HCT116 (cell line): Measurements from ENCODE around the gene PTGIR. TPM values are rescaled to one million over a fixed set of nuclear protein-coding genes. Genes with fewer than 3 reads are reported as not detected.

Experiments
- ATAC-seq: fragments of 200-7000 bp; cut with Tn5 transposase; 2 replicates; pipeline ENCODE4 v1.9.1; 2020; ENCODE audit warnings: mild to moderate bottlenecking, moderate library complexity
- BruUV-seq: library from RNA; stranded (reverse); fragments of 400-500 nt; replicated peaks from 2 replicates; lab custom pipeline; 2021; lab: Mats Ljungman, UMichigan
- CTCF ChIA-PET: fragments of 300-600 bp; sonication (Branson Sonifier 250); formaldehyde crosslinking; loops from one replicate; lab custom pipeline; 2021; ENCODE audit warnings: antibody characterized with exemption; lab: Charles Lee
- POLR2A ChIA-PET: fragments of 300-600, 350-600 bp; sonication (Branson Sonifier 250); formaldehyde crosslinking; loops from one replicate; lab custom pipeline; 2021; ENCODE audit warnings: antibody characterized with exemption; lab: Charles Lee
- RAD21 ChIA-PET, 2 experiments: fragments of 300-600 bp; sonication (Branson Sonifier 250); formaldehyde crosslinking; loops; one replicate each; lab custom pipeline; 2023; ENCODE audit warnings: low total read pairs in 2 of 2; ENCODE audit not compliant: uncharacterized antibody in 2 of 2, unreplicated experiment in 2 of 2, low non-redundant PET in 1 of 2; lab: Charles Lee
- DNase-seq: peaks from one replicate; pipeline ENCODE4 v3.0.0-alpha.2; 2010; ENCODE audit warnings: low read depth, low spot score
- H2AFZ ChIP-seq: fragments of 200-600 bp; shearing (Covaris generic), sonication (generic); 2 replicates; pipeline ENCODE4 v1.6.1; 2017; ENCODE audit warnings: low read depth, mixed run types, mixed read lengths, antibody characterized with exemption, low read length; ENCODE audit not compliant: poor library complexity, severe bottlenecking
- H3K27ac ChIP-seq: 2 replicates; pipeline ENCODE4 v1.5.1; 2012; ENCODE audit warnings: low read depth, low read length
- H3K27me3 ChIP-seq: fragments of 200-600 bp; sonication (generic); 2 replicates; pipeline ENCODE4 v1.6.1; 2016; ENCODE audit warnings: mixed run types, low read length, mixed read lengths; ENCODE audit not compliant: insufficient read depth
- H3K36me3 ChIP-seq, 2 experiments: fragments of 200-500 bp in 1 of 2; fragments of 200-600 bp in 1 of 2; sonication (Bioruptor generic) in 1 of 2; sonication (generic) in 1 of 2; 2 replicates each; pipeline versions ENCODE4 v1.5.1 to v1.6.1; 2014 to 2016; ENCODE audit warnings: low read length in 2 of 2, inconsistent platforms in 1 of 2, mixed read lengths in 1 of 2, mixed run types in 1 of 2; ENCODE audit not compliant: insufficient read depth in 2 of 2, control insufficient read depth in 1 of 2
- H3K4me1 ChIP-seq, 2 experiments: fragments of 200-600 bp in 1 of 2; sonication (generic) in 1 of 2; 2 replicates each; pipeline versions ENCODE4 v1.5.1 to v1.6.1; 2012 to 2017; ENCODE audit warnings: low read length in 2 of 2, inconsistent platforms in 1 of 2, mild to moderate bottlenecking in 1 of 2, mixed read lengths in 1 of 2, mixed run types in 1 of 2, moderate library complexity in 1 of 2; ENCODE audit not compliant: insufficient read depth in 2 of 2, control insufficient read depth in 1 of 2
- H3K4me2 ChIP-seq: fragments of 200-600 bp; sonication (generic); 2 replicates; pipeline ENCODE4 v1.6.1; 2017; ENCODE audit warnings: mixed run types, low read length, mixed read lengths
- H3K4me3 ChIP-seq, 2 experiments: fragments of 200-600 bp in 1 of 2; sonication (generic) in 1 of 2; replicated peaks in 1 of 2; 2 replicates each; pipeline ENCODE4 v1.5.1; 2011 to 2016; ENCODE audit warnings: low read length in 2 of 2, control low read depth in 1 of 2, low read depth in 1 of 2, mild to moderate bottlenecking in 1 of 2, mixed read lengths in 1 of 2, mixed run types in 1 of 2
- H3K79me2 ChIP-seq: fragments of 200-600 bp; sonication (generic); 2 replicates; pipeline ENCODE4 v1.6.1; 2017; ENCODE audit warnings: mild to moderate bottlenecking, mixed run types, low read length, moderate library complexity, mixed read lengths; ENCODE audit not compliant: insufficient read depth
- H3K9ac ChIP-seq: fragments of 200-600 bp; sonication (generic); 2 replicates; pipeline ENCODE4 v1.6.1; 2016; ENCODE audit warnings: low read length, mixed read lengths
- H3K9me2 ChIP-seq: fragments of 200-600 bp; sonication (generic), shearing (Covaris generic); 2 replicates; pipeline ENCODE4 v1.6.1; 2017; ENCODE audit warnings: mixed run types, mild to moderate bottlenecking, moderate library complexity; ENCODE audit not compliant: insufficient read depth
- H3K9me3 ChIP-seq, 2 experiments: fragments of 200-500 bp in 1 of 2; fragments of 200-600 bp in 1 of 2; sonication (Bioruptor generic) in 1 of 2; sonication (generic) in 1 of 2; 2 replicates each; pipeline ENCODE4 v1.6.1; 2014 to 2017; ENCODE audit warnings: low read length in 2 of 2, mixed read lengths in 2 of 2, inconsistent platforms in 1 of 2, low read depth in 1 of 2, mild to moderate bottlenecking in 1 of 2, mixed run types in 1 of 2, moderate library complexity in 1 of 2; ENCODE audit not compliant: control insufficient read depth in 1 of 2, insufficient read depth in 1 of 2
- H4K20me1 ChIP-seq: fragments of 200-600 bp; sonication (generic), shearing (Covaris generic); 2 replicates; pipeline ENCODE4 v1.6.1; 2017; ENCODE audit warnings: mixed run types, mild to moderate bottlenecking, moderate library complexity; ENCODE audit not compliant: insufficient read depth
- ATF3 ChIP-seq: IDR thresholded peaks from 2 replicates; pipeline ENCODE4 v1.6.1; 2012
- CTCF ChIP-seq, 3 experiments: fragments of 200-600 bp in 1 of 3; sonication (generic) in 1 of 3; IDR thresholded peaks in 2 of 3; conservative IDR thresholded peaks in 1 of 3; 2 replicates each; pipeline ENCODE4 v1.5.1; 2012 to 2017; ENCODE audit warnings: low read depth in 2 of 3, low read length in 2 of 3, antibody characterized with exemption in 1 of 3, borderline replicate concordance in 1 of 3, control low read depth in 1 of 3, mild to moderate bottlenecking in 1 of 3, mixed read lengths in 1 of 3, mixed run types in 1 of 3, moderate library complexity in 1 of 3; ENCODE audit not compliant: insufficient read depth in 1 of 3
- EGR1 ChIP-seq: IDR thresholded peaks from 2 replicates; pipeline ENCODE4 v1.6.1; 2012; ENCODE audit warnings: low read depth
- ELF1 ChIP-seq: IDR thresholded peaks from 2 replicates; pipeline ENCODE4 v1.6.1; 2012; ENCODE audit warnings: low read depth, borderline replicate concordance
- EZH2phosphoT487 ChIP-seq: fragments of 200-600 bp; IDR thresholded peaks from 2 replicates; pipeline ENCODE4 v1.6.1; 2018; ENCODE audit warnings: antibody characterized with exemption, borderline replicate concordance
- FOSL1 ChIP-seq: IDR thresholded peaks from 2 replicates; pipeline ENCODE4 v1.6.1; 2012; ENCODE audit warnings: low read depth
- JUND ChIP-seq: IDR thresholded peaks from 2 replicates; pipeline ENCODE4 v1.6.1; 2012
- POLR2A ChIP-seq: IDR thresholded peaks from 2 replicates; pipeline ENCODE4 v1.7.0; 2011; ENCODE audit warnings: borderline replicate concordance; ENCODE audit not compliant: insufficient read depth, insufficient read length; ENCODE audit errors: extremely low read depth
- POLR2AphosphoS5 ChIP-seq: IDR thresholded peaks from 2 replicates; pipeline ENCODE4 v1.6.1; 2011; ENCODE audit warnings: mild to moderate bottlenecking, low read depth, low read length, moderate library complexity
- REST ChIP-seq: IDR thresholded peaks from 2 replicates; pipeline ENCODE4 v1.6.1; 2012; ENCODE audit warnings: low read depth
- SIN3A ChIP-seq: IDR thresholded peaks from 2 replicates; pipeline ENCODE4 v1.6.1; 2012; ENCODE audit warnings: low read depth
- YY1 ChIP-seq: IDR thresholded peaks from 2 replicates; pipeline ENCODE4 v1.6.1; 2011; ENCODE audit warnings: low read length, low read depth, moderate library complexity, mild to moderate bottlenecking; ENCODE audit not compliant: insufficient replicate concordance; ENCODE audit errors: extremely low read depth
- ZBTB33 ChIP-seq: IDR thresholded peaks from 2 replicates; pipeline ENCODE4 v1.6.1; 2011; ENCODE audit warnings: mild to moderate bottlenecking, low read length, moderate library complexity; ENCODE audit not compliant: insufficient replicate concordance; ENCODE audit errors: extremely low read depth
- ZFX ChIP-seq: fragments of 450-650 bp; IDR thresholded peaks from 2 replicates; pipeline ENCODE4 v1.6.1; 2017
- ZNF274 ChIP-seq: fragments of 200-500 bp; sonication (Bioruptor generic); IDR thresholded peaks from 2 replicates; pipeline ENCODE4 v1.6.1; 2014; ENCODE audit warnings: mild to moderate bottlenecking, low read depth, low read length, inconsistent platforms
- intact Hi-C: fragments of 100-400 bp; cut with micrococcal nuclease; formaldehyde crosslinking; loops from 2 replicates; pipeline ENCODE4 v1.10.0; 2022
- total RNA-seq: library from RNA; stranded (reverse); gene quantifications from one replicate; pipeline ENCODE4 v1.2.1, GENCODE V29; 2021; ENCODE audit not compliant: unreplicated experiment

PTGIR gene
- total RNA-seq, 1 experiment from 2014 or later = not detected

- TF ChIP-seq POLR2A = no peak
- TF ChIP-seq SIN3A = no peak
- no peak for TF ChIP-seq JUND
- TF ChIP-seq ZBTB33 = no peak
- TF ChIP-seq CTCF (IDR thresholded peaks at IDR 0.05 in 2 of 3, conservative IDR thresholded peaks at IDR 0.05 in 1 of 3; ENCODE audit: borderline replicate concordance in 1 of 3, insufficient read depth in 1 of 3, low read depth in 2 of 3, low read length in 2 of 3) = no peak
- TF ChIP-seq ZNF274 = no peak
- no peak for TF ChIP-seq EZH2phosphoT487
- no peak for TF ChIP-seq FOSL1
- no peak for TF ChIP-seq ATF3
- TF ChIP-seq REST = no peak
- TF ChIP-seq POLR2AphosphoS5 = no peak
- no peak for TF ChIP-seq EGR1
- no peak for TF ChIP-seq YY1
- no peak for TF ChIP-seq ZFX
- TF ChIP-seq ELF1 = no peak
- TF ChIP-seq, all 23 proteins: peak for 0
- DNase-seq (no peak), ATAC-seq (no peak)
- BruUV-seq = no TSS peak
- ChIA-PET RAD21 (no interaction called here), POLR2A (no interaction called here), CTCF (interaction anchor here (1.3 kb wide), 1 partner anchor 74 kb away, joined by 5 read pairs; no protein-coding TSS in a partner anchor)
- intact Hi-C loops = no loop called here
- Histone ChIP-seq H3K27me3 (no peaks in the 10 kb centered on the region), H4K20me1 (no peaks in the 10 kb centered on the region), H3K9ac (no peak overlapping the region), H3K4me1 (no peaks in the 10 kb centered on the region), H3K79me2 (no peaks in the 10 kb centered on the region), H3K9me3 (no peaks in the 10 kb centered on the region), H3K4me3 (no peak overlapping the region), H3K4me2 (no peak overlapping the region), H3K9me2 (no peaks in the 10 kb centered on the region), H2AFZ (no peak overlapping the region), H3K36me3 (no peaks in the 10 kb centered on the region), H3K27ac (no peak overlapping the region)
These were observed 37.0 kb downstream of the PTGIR start for GRCh38 chr19:46587861-46588260.
